ENCODE results near the gene GDAP2. TPM values are rescaled to one million over a fixed set of nuclear protein-coding genes. Genes with fewer than 3 reads are reported as not detected.

The GDAP2 gene
- total RNA-seq, 1 donor from 2014 or later: 18.8 TPM

DNA sequence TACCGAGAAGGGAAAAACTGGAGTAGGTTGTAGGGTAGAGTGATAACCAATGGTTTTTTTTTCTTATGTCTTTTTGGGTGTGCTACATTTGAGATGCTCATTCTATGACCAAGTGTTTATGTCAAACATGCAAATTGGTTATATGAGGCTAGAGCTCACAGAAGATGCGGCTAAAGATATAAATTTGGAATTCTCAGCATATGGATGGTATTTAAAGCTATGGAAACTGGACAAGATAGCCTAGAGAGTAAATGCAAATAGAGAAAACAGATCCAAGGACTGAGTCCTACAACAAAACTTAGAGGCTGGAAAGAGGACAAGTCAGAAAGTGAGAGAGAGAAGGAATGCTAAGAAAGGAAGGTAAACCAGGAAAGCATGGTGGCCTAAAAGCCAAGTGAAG lies 7.4 kb downstream of the GDAP2 start:
- no peaks in the 10 kb centered on the region for H3K27me3 ChIP-seq (ENCODE audit: low read depth)
- peaks cover 33% of the 10 kb centered on the region for H3K36me3 ChIP-seq
- intact Hi-C loops (cut with micrococcal nuclease): no loop called here
- DNase-seq: no peak
- H3K4me3 ChIP-seq: no peak overlapping the region
- no peak for TF ChIP-seq CTCF (IDR thresholded peaks at IDR 0.05; ENCODE audit: borderline replicate concordance)
- H3K27ac ChIP-seq (replicated peaks): no peak overlapping the region
- no peaks in the 10 kb centered on the region for H3K9me3 ChIP-seq (replicated peaks)
- H3K4me1 ChIP-seq: peaks cover 2% of the 10 kb centered on the region

- DNase-seq: no peak
- no peak for TF ChIP-seq CTCF (IDR thresholded peaks at IDR 0.05; ENCODE audit: borderline replicate concordance)
- Histone ChIP-seq H3K9me3 (replicated peaks) (no peaks in the 10 kb centered on the region), H3K36me3 (peaks cover 59% of the 10 kb centered on the region), H3K4me1 (no peaks in the 10 kb centered on the region), H3K4me3 (no peak overlapping the region), H3K27me3 (ENCODE audit: low read depth) (no peaks in the 10 kb centered on the region), H3K27ac (replicated peaks) (no peak overlapping the region)
- intact Hi-C loops (cut with micrococcal nuclease): no loop called here
Measured at GRCh38 chr1:117919376-117919775, 10.0 kb downstream of the GDAP2 start.

GRCh38 chr1:117911051-117911450 lies 18.4 kb downstream of the GDAP2 start:
- intact Hi-C loops (cut with micrococcal nuclease): no loop called here
- H3K4me1 ChIP-seq: no peaks in the 10 kb centered on the region
- TF ChIP-seq CTCF (IDR thresholded peaks at IDR 0.05; ENCODE audit: borderline replicate concordance): no peak
- H3K27ac ChIP-seq (replicated peaks): no peak overlapping the region
- H3K27me3 ChIP-seq (ENCODE audit: low read depth): no peaks in the 10 kb centered on the region
- no peaks in the 10 kb centered on the region for H3K9me3 ChIP-seq (replicated peaks)
- DNase-seq: no peak
- peaks cover 94% of the 10 kb centered on the region for H3K36me3 ChIP-seq
- no peak overlapping the region for H3K4me3 ChIP-seq

GRCh38 chr1:117905019-117905418 lies 24.4 kb downstream of the GDAP2 start:
- Histone ChIP-seq H3K36me3 (peaks cover 87% of the 10 kb centered on the region), H3K4me1 (no peaks in the 10 kb centered on the region), H3K27me3 (ENCODE audit: low read depth) (no peaks in the 10 kb centered on the region), H3K4me3 (no peak overlapping the region), H3K9me3 (replicated peaks) (no peaks in the 10 kb centered on the region), H3K27ac (replicated peaks) (no peak overlapping the region)
- no peak for DNase-seq
- TF ChIP-seq CTCF (IDR thresholded peaks at IDR 0.05; ENCODE audit: borderline replicate concordance): no peak
- intact Hi-C loops (cut with micrococcal nuclease): no loop called here

GRCh38 chr1:117904485-117904884 lies 24.9 kb downstream of the GDAP2 start:
- H3K36me3 ChIP-seq: peaks cover 84% of the 10 kb centered on the region
- DNase-seq: no peak
- H3K27me3 ChIP-seq (ENCODE audit: low read depth): no peaks in the 10 kb centered on the region
- TF ChIP-seq CTCF (IDR thresholded peaks at IDR 0.05; ENCODE audit: borderline replicate concordance): no peak
- no peaks in the 10 kb centered on the region for H3K9me3 ChIP-seq (replicated peaks)
- no peak overlapping the region for H3K27ac ChIP-seq (replicated peaks)
- H3K4me3 ChIP-seq: no peak overlapping the region
- H3K4me1 ChIP-seq: no peaks in the 10 kb centered on the region
- intact Hi-C loops (cut with micrococcal nuclease): no loop called here

DNA sequence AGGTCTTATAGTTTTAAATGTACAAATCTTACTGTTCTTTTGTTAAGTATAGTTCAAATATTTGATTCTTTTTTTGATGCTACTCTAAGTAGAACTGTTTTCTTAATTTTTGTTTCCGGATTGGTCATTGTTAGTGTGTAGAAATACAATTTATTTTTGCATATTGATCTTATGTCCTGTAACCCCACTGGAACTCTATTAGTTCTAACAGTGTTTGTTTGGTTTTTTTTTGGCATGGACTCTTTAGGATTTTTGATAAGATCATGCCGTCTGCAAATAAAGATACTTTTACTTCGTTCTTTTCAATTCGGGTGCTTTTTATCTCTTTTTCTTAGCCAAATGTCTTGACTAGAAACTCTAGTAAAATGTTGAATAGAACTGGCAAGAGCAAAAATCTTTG lies 26.5 kb downstream of the GDAP2 start:
- Histone ChIP-seq H3K27ac (replicated peaks) (no peak overlapping the region), H3K4me3 (no peak overlapping the region), H3K27me3 (ENCODE audit: low read depth) (no peaks in the 10 kb centered on the region), H3K36me3 (peaks cover 88% of the 10 kb centered on the region), H3K4me1 (peaks cover 6% of the 10 kb centered on the region), H3K9me3 (replicated peaks) (no peaks in the 10 kb centered on the region)
- intact Hi-C loops (cut with micrococcal nuclease): no loop called here
- TF ChIP-seq CTCF (IDR thresholded peaks at IDR 0.05; ENCODE audit: borderline replicate concordance): no peak
- no peak for DNase-seq
